ENCODE data around the gene YIPF4. TPM values are rescaled to one million over a fixed set of nuclear protein-coding genes. Genes with fewer than 3 reads are reported as not detected.

YIPF4 gene
- total RNA-seq (10 to 100 TPM; 43.1 to 47.0 TPM), polyA plus RNA-seq (22.9 TPM)

DNA sequence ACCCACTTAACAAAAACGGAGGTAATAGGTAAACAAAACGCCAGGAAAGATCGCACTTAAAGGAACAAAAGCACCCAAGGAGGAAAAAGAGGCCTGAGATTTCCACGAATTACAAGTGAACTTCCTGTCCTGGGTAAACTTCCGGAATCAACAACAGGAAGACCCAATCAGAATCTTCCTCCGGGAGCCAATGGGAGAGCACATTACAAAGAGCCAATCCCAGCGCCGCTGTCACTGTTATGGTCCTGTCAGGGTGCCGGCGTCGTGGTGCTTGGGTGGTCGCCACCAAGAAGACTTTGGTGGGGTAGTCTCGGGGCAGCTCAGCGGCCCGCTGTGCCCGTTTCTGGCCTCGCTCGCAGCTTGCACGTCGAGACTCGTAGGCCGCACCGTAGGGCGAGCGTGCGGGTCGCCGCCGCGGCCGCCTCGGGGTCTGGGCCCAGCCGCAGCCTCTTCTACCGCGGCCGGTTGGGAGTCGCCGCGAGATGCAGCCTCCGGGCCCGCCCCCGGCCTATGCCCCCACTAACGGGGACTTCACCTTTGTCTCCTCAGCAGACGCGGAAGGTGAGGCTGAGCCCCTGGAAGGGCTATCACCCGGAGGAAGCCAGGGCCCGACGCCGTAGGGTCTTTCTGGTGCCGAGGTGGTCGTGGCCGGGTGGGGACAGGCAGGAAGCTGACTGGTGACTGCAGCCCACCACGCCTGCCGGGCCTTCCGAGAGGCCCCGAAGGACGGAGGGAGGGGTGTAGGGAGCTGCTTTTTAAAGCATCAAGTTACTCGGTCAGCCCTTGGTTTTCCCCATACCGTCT lies at the start of gene YIPF4:
TSS of gene YIPF4 (plus strand) at position 231 of the 804 bp plus-strand sequence. CDS start at position 483, 252 bp downstream.
- Histone ChIP-seq H3K4me1 (ENCODE audit: insufficient read depth, low read length) (peaks cover 21% of the 10 kb centered on the region), H3K4me3 (ENCODE audit: low read length) (peak within 1 kb of the TSS; percentile 76), H3K9me3 (ENCODE audit: low read length) (no peaks in the 10 kb centered on the region), H3K36me3 (ENCODE audit: insufficient read depth, low read length) (no peaks in the 10 kb centered on the region), H3K27me3 (ENCODE audit: insufficient read depth, low read length, poor library complexity, severe bottlenecking) (no peaks in the 10 kb centered on the region), H3K27ac (ENCODE audit: low read depth, low read length) (peak within 1 kb of the TSS; percentile 86)
- Mint-ChIP-seq H3K4me1 (peaks cover 30 to 41% (median 37%) of the 10 kb centered on the region in 3 donors), H3K36me3 (peaks cover 2 to 25% (median 4%) of the 10 kb centered on the region in 3 donors), H3K27me3 (peaks cover 0 to 12% of the 10 kb centered on the region in 2 donors), H3K27ac (peak within 1 kb of the TSS; percentile 93 to 99 (median 98)), H3K4me3 (peak within 1 kb of the TSS; percentile 87 to 96 (median 90)), H3K9me3 (peaks cover 0 to 2% (median 0%) of the 10 kb centered on the region in 5 donors)
- peak; percentile 76 to 95 (median 91) for DNase-seq
- CTCF ChIA-PET, result no interaction called here
- POLR2A ChIA-PET, result interaction anchor here (0.6 to 0.7 kb wide), 3 partner anchors 10 to 109 kb away, joined by 3 to 5 read pairs (median 3); no protein-coding TSS in a partner anchor

DNA sequence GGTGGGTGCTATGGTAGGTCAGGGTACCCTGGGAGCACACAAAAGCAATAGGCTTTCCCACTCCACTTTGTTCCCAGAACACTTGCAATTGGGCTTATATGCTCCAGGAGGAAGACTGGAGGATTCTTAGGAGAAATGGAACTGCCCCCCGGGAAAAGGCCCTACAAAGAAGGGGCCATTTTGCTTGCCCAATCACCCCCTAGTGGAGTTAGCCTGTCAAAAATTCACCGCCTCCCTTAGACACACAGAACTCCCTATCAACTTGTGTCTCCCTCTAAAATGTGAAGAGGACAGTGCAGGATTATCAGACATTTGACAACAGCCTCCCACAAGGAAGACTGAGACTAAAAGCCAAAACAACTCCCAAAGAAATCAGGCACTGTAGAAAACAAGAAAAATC lies 49.5 kb upstream of the YIPF4 start:
- ChIA-PET CTCF (no interaction called here), POLR2A (no interaction called here)
- no peak overlapping the region for H3K4me3 Mint-ChIP-seq
- no peak for DNase-seq
- Histone ChIP-seq H3K4me3 (ENCODE audit: low read length) (no peak overlapping the region), H3K4me1 (ENCODE audit: insufficient read depth, low read length) (no peaks in the 10 kb centered on the region), H3K27ac (ENCODE audit: low read depth, low read length) (no peak overlapping the region), H3K9me3 (ENCODE audit: low read length) (no peaks in the 10 kb centered on the region), H3K27me3 (ENCODE audit: insufficient read depth, low read length, poor library complexity, severe bottlenecking) (no peaks in the 10 kb centered on the region), H3K36me3 (ENCODE audit: insufficient read depth, low read length) (no peaks in the 10 kb centered on the region)
- peaks cover 0 to 6% (median 0%) of the 10 kb centered on the region in 3 donors for H3K4me1 Mint-ChIP-seq
- H3K36me3 Mint-ChIP-seq, result peaks cover 0 to 23% (median 9%) of the 10 kb centered on the region in 3 donors
- H3K27me3 Mint-ChIP-seq, result no peaks in the 10 kb centered on the region
- no peaks in the 10 kb centered on the region for H3K9me3 Mint-ChIP-seq
- H3K27ac Mint-ChIP-seq, result peak overlapping the region in 1 of 8 donors; percentile 38

DNA sequence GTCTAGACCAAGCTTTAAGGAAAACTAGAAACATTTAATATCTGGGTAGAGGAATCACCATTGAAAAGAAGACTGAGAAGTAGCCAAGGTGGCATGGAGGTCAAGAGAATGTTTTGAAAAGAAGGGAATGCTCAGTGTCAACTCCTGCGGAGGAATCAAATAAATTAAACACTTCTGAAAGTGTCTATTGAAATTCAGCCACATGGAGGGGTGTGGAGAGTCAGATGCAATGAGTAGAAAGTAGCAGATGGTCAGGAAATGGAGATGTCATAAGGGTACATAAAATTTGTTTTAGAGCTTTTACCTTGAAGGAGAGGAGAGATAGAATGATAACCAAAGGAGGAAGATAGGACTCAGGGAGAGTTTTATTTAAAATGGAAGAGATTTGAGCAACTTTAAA lies 48.1 kb upstream of the YIPF4 start:
- H3K27me3 ChIP-seq (ENCODE audit: insufficient read depth, low read length, poor library complexity, severe bottlenecking), result no peaks in the 10 kb centered on the region
- H3K4me3 Mint-ChIP-seq, result no peak overlapping the region
- ChIA-PET POLR2A (no interaction called here), CTCF (no interaction called here)
- peaks cover 0 to 10% (median 5%) of the 10 kb centered on the region in 3 donors for H3K36me3 Mint-ChIP-seq
- H3K4me1 ChIP-seq (ENCODE audit: insufficient read depth, low read length), result no peaks in the 10 kb centered on the region
- no peak overlapping the region for H3K27ac ChIP-seq (ENCODE audit: low read depth, low read length)
- DNase-seq, result no peak
- H3K36me3 ChIP-seq (ENCODE audit: insufficient read depth, low read length), result no peaks in the 10 kb centered on the region
- no peak overlapping the region for H3K27ac Mint-ChIP-seq
- no peaks in the 10 kb centered on the region for H3K9me3 ChIP-seq (ENCODE audit: low read length)
- no peaks in the 10 kb centered on the region for H3K27me3 Mint-ChIP-seq
- peaks cover 0 to 6% (median 0%) of the 10 kb centered on the region in 3 donors for H3K4me1 Mint-ChIP-seq
- no peaks in the 10 kb centered on the region for H3K9me3 Mint-ChIP-seq
- H3K4me3 ChIP-seq (ENCODE audit: low read length), result no peak overlapping the region

DNA sequence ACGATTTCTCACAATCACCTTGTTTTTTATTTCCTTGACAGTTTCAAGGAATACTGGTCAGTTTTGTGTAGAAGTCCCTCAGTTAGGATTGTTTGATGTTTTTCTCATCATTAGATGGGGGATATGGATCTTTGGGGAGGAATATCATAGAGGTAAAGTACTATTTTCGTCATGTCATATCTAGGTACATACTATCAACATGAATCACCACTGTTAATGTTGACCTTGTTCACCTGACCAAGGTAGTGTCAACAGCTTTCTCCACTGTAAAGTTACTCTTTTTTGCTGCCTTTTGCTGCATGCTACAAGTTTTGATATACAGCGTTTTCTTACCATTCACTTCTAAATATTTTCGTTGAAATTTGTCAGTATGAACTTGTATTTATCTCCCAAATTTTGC lies 45.7 kb upstream of the YIPF4 start:
- no peak overlapping the region for H3K27ac Mint-ChIP-seq
- H3K4me3 Mint-ChIP-seq, result no peak overlapping the region
- DNase-seq, result no peak
- Histone ChIP-seq H3K4me1 (ENCODE audit: insufficient read depth, low read length) (no peaks in the 10 kb centered on the region), H3K27me3 (ENCODE audit: insufficient read depth, low read length, poor library complexity, severe bottlenecking) (no peaks in the 10 kb centered on the region), H3K27ac (ENCODE audit: low read depth, low read length) (no peak overlapping the region), H3K36me3 (ENCODE audit: insufficient read depth, low read length) (no peaks in the 10 kb centered on the region), H3K4me3 (ENCODE audit: low read length) (no peak overlapping the region), H3K9me3 (ENCODE audit: low read length) (no peaks in the 10 kb centered on the region)
- peaks cover 0 to 2% (median 0%) of the 10 kb centered on the region in 3 donors for H3K36me3 Mint-ChIP-seq
- H3K4me1 Mint-ChIP-seq, result peaks cover 0 to 6% (median 0%) of the 10 kb centered on the region in 3 donors
- CTCF ChIA-PET, result no interaction called here
- H3K9me3 Mint-ChIP-seq, result no peaks in the 10 kb centered on the region
- no peaks in the 10 kb centered on the region for H3K27me3 Mint-ChIP-seq
- POLR2A ChIA-PET, result no interaction called here

DNA sequence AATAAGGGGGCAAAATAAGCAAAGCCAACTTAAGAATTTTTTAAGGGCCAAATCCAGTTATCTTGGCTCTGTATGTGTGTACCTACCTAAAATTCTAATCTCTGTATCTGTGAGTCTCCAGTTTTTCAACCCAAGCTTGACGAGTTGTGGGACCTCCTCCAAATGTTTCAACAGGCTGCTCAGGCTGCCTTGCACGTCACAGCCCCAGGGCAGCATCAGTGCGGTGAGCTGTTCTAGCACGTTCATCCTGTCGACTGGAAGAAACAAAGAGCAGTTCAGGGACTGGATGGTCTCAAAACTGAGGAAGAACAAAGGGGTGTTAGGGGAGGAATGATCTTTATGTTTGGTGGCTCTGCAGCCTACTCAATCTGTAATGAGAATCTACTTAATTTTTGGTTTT lies 42.4 kb upstream of the YIPF4 start:
- H3K4me1 Mint-ChIP-seq, result no peaks in the 10 kb centered on the region
- peaks cover 0 to 18% (median 8%) of the 10 kb centered on the region in 3 donors for H3K36me3 Mint-ChIP-seq
- no peak overlapping the region for H3K27ac Mint-ChIP-seq
- CTCF ChIA-PET, result no interaction called here
- no peak overlapping the region for H3K4me3 Mint-ChIP-seq
- H3K4me3 ChIP-seq (ENCODE audit: low read length), result no peak overlapping the region
- no peaks in the 10 kb centered on the region for H3K27me3 Mint-ChIP-seq
- no peaks in the 10 kb centered on the region for H3K36me3 ChIP-seq (ENCODE audit: insufficient read depth, low read length)
- no peaks in the 10 kb centered on the region for H3K27me3 ChIP-seq (ENCODE audit: insufficient read depth, low read length, poor library complexity, severe bottlenecking)
- POLR2A ChIA-PET, result no interaction called here
- H3K4me1 ChIP-seq (ENCODE audit: insufficient read depth, low read length), result no peaks in the 10 kb centered on the region
- DNase-seq, result no peak
- H3K27ac ChIP-seq (ENCODE audit: low read depth, low read length), result no peak overlapping the region
- H3K9me3 ChIP-seq (ENCODE audit: low read length), result no peaks in the 10 kb centered on the region
- no peaks in the 10 kb centered on the region for H3K9me3 Mint-ChIP-seq

DNA sequence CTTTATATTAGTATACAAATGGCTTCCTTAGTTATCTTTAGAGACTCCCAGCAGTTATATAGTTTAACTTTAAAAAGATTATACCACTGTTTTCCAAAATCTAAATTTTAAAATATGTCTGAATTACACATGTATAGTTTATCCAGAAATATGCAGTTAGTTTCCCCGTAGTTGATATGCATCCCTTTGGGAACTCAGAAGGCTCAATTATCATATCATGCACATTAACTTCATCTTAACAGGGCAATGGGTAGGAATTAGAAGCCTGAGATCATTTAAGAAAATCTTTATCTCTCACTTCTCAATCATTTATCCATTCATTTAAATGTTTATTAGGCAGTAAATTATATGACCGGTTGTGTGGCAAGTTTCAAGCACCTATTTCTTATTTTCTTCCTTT lies 40.2 kb upstream of the YIPF4 start:
- H3K4me3 Mint-ChIP-seq, result no peak overlapping the region
- POLR2A ChIA-PET, result no interaction called here
- Histone ChIP-seq H3K27me3 (ENCODE audit: insufficient read depth, low read length, poor library complexity, severe bottlenecking) (no peaks in the 10 kb centered on the region), H3K9me3 (ENCODE audit: low read length) (no peaks in the 10 kb centered on the region), H3K27ac (ENCODE audit: low read depth, low read length) (no peak overlapping the region), H3K4me1 (ENCODE audit: insufficient read depth, low read length) (no peaks in the 10 kb centered on the region), H3K4me3 (ENCODE audit: low read length) (no peak overlapping the region), H3K36me3 (ENCODE audit: insufficient read depth, low read length) (no peaks in the 10 kb centered on the region)
- no peak for DNase-seq
- peaks cover 0 to 18% (median 8%) of the 10 kb centered on the region in 3 donors for H3K36me3 Mint-ChIP-seq
- CTCF ChIA-PET, result no interaction called here
- H3K4me1 Mint-ChIP-seq, result no peaks in the 10 kb centered on the region
- H3K27ac Mint-ChIP-seq, result no peak overlapping the region
- H3K9me3 Mint-ChIP-seq, result no peaks in the 10 kb centered on the region
- H3K27me3 Mint-ChIP-seq, result no peaks in the 10 kb centered on the region

DNA sequence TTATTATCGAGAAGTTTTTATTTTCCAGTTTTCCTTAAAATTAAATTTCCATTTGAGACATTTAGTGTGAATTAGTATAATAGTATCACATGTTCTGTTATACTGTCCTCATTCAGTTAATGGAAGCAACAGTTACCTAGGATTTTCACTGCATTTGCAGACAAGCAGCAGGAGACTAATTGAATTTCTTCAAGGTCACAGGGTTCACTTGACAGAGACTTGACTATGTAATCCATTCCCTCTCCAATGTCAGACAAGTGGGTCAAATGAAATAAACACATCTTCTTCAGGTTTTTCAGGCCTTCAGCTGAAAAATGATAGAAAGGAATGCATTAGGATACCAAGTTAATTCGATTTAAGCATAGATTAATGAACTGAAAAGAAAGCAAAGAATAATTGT lies 39.7 kb upstream of the YIPF4 start:
- H3K4me1 Mint-ChIP-seq, result no peaks in the 10 kb centered on the region
- H3K27ac Mint-ChIP-seq, result no peak overlapping the region
- no peaks in the 10 kb centered on the region for H3K27me3 Mint-ChIP-seq
- no peaks in the 10 kb centered on the region for H3K9me3 ChIP-seq (ENCODE audit: low read length)
- H3K36me3 Mint-ChIP-seq, result peaks cover 0 to 18% (median 8%) of the 10 kb centered on the region in 3 donors
- no peak overlapping the region for H3K4me3 Mint-ChIP-seq
- H3K36me3 ChIP-seq (ENCODE audit: insufficient read depth, low read length), result no peaks in the 10 kb centered on the region
- DNase-seq, result no peak
- H3K27me3 ChIP-seq (ENCODE audit: insufficient read depth, low read length, poor library complexity, severe bottlenecking), result no peaks in the 10 kb centered on the region
- CTCF ChIA-PET, result no interaction called here
- H3K27ac ChIP-seq (ENCODE audit: low read depth, low read length), result no peak overlapping the region
- POLR2A ChIA-PET, result no interaction called here
- no peaks in the 10 kb centered on the region for H3K9me3 Mint-ChIP-seq
- no peak overlapping the region for H3K4me3 ChIP-seq (ENCODE audit: low read length)
- no peaks in the 10 kb centered on the region for H3K4me1 ChIP-seq (ENCODE audit: insufficient read depth, low read length)

DNA sequence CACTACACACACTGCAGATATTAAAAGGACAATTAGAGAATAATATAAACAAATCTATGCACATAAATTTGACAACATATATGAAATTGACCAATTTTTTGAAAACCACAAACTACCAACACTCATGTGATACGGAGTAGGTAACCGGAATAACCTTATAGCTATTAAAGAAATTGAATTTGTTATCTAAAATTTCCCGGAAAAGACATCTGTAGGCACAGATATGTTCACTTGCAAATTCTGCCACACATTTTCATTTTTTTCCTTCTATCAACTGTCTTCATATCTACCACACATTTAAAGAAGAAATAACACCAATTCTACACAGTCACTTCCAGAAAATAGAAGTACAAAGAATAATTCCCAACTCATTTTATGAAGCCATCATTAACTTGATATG lies 35.4 kb upstream of the YIPF4 start:
- no peak overlapping the region for H3K27ac Mint-ChIP-seq
- CTCF ChIA-PET, result no interaction called here
- H3K27ac ChIP-seq (ENCODE audit: low read depth, low read length), result no peak overlapping the region
- H3K9me3 ChIP-seq (ENCODE audit: low read length), result no peaks in the 10 kb centered on the region
- H3K4me3 Mint-ChIP-seq, result no peak overlapping the region
- no peaks in the 10 kb centered on the region for H3K36me3 ChIP-seq (ENCODE audit: insufficient read depth, low read length)
- POLR2A ChIA-PET, result no interaction called here
- H3K9me3 Mint-ChIP-seq, result no peaks in the 10 kb centered on the region
- peaks cover 0 to 16% (median 6%) of the 10 kb centered on the region in 3 donors for H3K36me3 Mint-ChIP-seq
- no peaks in the 10 kb centered on the region for H3K27me3 ChIP-seq (ENCODE audit: insufficient read depth, low read length, poor library complexity, severe bottlenecking)
- peaks cover 0 to 2% of the 10 kb centered on the region in 2 donors for H3K27me3 Mint-ChIP-seq
- no peak for DNase-seq
- H3K4me3 ChIP-seq (ENCODE audit: low read length), result no peak overlapping the region
- no peaks in the 10 kb centered on the region for H3K4me1 Mint-ChIP-seq
- H3K4me1 ChIP-seq (ENCODE audit: insufficient read depth, low read length), result no peaks in the 10 kb centered on the region
